COLO668 (cell line): ENCODE data around the gene PNPLA2.

ENCODE experiments used
- DNase-seq: peaks from one replicate; lab custom pipeline; 2025; ENCODE audit not compliant: unreplicated experiment; lab: John Stamatoyannopoulos, UW

PNPLA2 gene

DNA sequence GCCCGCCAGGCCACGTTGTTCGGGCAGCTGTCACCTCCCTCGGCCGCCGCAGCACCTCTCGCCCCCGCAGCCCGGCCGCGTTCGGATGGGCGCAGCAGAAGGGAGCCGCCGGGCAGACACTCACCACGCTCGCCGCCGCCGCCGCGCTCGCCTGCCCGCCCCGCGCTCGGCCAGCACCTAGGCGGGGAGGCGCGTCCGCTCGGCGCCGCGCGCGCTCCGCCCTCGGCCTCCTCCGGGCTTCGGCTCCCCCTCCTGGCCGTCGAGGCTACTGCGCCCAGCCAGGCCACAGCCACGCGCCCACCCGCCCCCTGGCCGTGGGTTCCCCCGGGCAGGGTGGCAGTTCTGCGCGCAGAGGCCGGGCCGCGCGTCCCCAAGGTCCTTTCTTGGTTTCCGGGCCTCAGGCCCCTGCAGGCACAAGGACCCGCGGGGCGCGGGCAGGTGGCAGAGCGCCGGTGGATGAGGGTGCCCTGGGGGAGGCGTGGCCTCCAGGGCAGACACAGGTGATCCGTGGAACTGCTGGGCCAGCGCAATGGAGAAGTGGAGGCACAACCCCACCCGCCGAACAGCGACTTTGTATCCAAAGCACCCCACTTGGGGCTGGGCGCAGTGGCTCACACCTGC, 20.5 kb upstream of the PNPLA2 start, which contains the start of gene SLC25A22:
Gene SLC25A22 (minus strand): TSS at position 189 of the 621 bp plus-strand sequence. CDS start 3,275 bp downstream, outside the sequence.
- DNase-seq: peak; percentile 72

DNA sequence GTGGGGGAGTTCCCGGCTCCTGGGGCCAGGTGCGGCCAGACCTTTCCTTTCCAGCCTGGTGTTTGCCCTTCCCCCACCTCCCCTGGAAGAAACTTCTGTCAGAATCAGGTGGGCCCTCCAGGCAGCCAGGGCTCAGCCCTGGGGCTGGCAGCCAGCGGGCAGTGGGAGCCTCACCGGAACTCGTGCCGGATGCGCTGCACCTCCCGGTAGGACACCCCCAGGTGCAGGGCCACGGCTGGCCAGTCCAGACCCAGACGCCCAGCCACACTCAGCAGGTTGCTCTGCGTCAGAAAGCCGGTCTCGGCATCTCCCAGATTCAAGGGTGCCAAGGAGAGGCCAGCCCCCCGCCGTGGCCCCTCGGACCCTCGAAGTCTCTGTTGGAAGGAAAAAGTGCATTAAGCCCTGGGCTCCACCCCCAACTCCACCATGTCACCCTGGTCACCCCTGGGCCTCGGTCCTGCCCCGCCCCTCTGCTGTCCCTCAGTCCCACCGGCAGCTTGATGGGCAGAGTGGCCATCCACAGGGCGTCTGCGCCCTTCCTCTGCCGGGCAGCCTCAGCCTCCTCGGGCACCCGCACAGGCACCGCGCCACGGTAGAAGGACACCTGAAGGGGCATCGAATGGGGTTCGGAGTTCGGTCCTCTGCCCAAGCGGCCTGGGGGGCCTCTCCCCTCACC, 18.9 kb upstream of the PNPLA2 start:
- no peak for DNase-seq

DNA sequence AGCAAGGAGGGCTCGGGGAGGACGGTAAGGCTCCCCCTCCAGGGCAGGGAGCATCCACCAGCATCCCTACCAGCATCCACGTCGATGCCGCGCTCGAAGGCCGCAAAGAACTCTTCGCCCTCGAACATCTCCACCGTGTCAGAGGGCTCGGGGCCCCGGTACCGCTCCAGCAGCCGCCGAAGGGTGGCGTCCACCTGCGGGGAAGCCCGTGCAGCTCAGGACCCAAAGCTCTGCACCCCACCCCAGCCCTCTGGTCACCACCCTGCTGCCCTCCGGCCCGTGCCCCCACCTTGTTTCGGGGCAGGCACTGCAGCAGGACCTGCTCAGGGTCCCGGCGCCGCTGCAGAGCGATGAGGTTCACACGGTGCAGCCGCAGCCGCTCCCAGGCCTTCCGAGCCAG, 18.2 kb upstream of the PNPLA2 start:
- no peak for DNase-seq

DNA sequence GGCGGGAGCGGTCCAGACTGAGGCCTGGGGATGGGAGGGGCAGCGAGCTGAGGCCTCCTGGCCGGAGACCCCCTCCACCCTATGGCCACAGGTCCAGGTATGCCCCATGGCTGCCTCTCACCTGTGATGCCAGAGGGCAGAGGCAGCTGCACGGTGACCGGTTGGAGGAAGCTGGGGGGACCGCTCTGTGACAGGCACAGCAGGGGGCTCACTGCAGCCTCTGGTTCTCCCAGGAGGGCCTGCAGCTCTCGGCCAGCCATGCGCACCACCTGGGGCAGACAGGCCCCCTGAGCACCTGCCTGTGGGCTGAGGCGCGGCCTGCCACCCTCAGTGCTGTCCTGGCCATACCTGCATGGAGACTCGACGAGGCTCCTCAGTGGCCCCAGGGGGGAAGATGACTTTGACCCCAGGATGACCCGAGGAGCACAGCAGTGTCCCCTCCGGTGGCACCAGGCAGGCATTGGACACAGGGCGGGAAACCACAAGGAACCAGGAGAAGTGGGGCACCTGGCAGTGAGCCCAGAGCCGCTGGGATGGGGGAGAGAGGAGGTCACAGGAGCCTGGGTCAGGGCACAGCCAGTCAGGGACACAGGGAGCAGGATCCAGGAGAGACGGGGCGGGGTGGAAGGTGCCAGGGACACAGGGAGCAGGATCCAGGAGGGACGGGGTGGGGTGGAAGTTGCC, 17.5 kb upstream of the PNPLA2 start:
- DNase-seq: no peak

DNA sequence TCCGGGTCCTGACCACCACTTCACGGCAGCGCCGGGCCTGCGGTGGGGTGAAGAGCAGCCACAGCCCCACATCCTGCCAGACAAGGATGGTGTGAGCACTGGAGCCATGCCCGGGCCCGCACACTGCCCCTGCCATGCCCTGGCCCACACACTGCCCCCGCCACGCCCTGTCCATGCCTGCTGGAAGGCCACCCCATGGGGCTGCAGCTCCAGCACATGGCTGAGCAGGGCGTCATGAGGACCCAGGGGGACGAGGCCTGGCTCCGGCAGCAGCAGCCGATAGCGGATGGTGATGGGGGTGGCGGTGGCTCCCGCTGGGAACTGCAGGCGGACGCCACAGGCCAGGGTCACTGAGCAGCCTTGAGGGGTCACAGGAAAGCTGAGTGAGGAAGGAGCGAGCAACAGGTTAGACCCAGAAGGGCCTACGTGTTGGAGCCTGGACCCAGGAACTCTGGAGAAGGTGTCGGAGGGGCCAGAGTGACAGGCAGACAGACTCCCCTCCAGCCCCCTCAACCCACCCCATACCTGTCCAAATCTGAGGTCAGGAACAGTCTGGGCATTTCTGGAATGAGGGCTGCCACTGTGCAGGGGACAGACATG, 16.6 kb upstream of the PNPLA2 start:
- no peak for DNase-seq

DNA sequence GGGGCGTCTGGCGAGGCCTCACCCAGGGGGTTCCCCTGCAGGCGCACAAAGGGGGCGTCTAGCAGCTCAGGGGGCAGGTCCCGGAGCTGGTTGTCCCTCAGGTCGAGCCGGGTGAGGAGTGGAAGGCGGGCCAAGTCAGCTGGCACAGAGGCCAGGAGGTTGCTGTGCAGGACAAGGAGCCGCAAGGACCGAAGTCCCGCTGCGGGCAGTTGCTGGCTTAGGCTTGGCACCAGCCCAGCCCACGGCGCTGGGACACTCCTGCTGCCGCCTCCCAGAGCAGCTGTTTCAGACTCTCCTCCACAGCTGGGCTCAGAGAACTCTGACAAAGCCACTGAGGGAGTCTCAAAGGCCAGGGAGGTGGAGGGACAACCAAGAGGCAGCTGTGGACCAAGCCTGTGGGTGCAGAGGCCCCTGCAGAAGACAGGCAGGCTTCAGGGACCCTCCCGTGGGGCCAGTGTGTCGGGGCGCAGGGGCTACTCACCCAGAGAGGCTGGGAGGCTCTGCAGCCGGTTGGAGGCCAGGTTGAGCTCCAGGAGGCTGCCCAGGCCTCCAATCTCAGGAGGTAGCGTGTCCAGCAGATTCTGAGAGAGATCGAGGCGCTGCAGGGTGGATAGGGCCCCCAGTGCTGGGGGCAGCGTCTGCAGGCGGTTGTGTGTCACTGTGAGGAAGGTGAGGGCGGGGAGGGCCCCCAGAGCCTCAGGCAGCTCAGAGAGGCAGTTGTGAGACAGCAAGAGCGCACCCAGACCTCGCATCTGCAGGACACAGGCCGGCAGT, 15.8 kb upstream of the PNPLA2 start:
- peak; percentile 11 for DNase-seq

DNA sequence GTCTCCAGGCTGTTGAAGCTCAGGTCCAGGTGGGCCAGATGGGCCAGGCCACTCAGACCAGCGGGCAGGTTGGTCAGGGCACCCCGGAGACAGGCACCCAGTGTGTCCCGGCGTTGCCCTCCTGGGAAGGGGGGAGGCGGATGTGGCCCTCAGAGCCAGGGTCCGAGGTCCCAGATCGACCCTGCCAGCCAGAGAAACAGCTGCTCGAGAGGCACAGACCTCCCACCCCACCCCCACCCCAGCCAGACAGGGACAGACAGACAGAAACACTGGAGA, 15.3 kb upstream of the PNPLA2 start:
- DNase-seq: no peak

DNA sequence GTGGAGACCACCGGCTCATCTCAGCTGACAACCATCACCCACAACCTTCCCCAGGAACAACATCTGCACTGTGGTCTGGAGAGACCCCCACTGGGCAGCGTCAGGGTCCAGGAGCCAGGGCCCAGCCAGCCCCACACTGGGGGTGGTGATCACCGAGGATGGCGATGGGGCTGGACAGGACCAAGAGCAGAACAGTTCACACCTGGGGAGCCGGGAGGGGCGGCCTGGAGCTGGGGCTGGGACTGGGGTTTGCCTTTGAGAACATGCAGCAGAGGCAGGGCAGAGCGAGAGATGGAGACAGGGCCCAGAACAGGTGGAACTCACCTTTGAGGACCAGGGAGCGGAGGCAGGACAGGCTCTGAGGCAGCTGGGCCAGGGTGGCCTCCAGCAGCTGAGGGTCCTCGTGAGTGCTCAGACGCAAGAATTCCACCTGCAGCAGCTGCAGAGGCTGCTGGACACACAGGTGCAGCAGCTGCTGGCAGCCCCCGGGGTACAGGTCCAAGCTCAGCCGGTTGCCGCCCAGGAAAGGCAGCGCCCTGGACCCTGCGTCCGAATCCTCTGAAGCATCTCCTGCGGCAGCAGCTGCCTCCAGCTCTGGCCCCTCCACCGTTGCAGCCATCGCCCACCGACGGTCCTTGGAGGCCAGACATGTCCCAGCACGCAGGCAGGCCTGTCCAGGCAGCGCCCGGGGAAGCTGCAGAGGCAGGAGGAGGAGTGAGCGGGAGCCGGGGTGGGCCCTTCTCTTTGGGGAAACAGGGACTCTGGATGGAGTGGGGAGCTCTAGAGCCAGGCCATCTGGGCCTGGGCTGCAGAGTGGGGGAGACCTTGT, 14.7 kb upstream of the PNPLA2 start:
- DNase-seq: peak; percentile 66

DNA sequence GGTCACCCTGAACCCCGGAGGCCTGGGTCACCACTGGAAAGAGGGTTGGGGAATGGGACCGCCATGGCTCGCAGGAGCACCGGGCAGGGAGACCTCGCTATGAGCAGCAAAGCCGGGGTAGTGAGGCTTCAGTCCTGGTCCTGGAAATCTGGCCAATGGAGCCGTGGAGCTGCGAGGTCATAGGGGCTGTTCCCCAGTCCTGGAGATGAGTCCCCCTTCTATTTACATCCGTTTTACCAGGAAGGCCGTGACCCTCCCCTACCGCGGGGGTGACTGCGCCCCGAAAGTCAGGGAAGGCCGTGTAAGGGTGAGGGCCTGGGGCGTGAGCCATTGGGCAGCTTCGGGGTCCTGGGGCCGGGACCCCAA, 14.1 kb upstream of the PNPLA2 start:
- DNase-seq: no peak

DNA sequence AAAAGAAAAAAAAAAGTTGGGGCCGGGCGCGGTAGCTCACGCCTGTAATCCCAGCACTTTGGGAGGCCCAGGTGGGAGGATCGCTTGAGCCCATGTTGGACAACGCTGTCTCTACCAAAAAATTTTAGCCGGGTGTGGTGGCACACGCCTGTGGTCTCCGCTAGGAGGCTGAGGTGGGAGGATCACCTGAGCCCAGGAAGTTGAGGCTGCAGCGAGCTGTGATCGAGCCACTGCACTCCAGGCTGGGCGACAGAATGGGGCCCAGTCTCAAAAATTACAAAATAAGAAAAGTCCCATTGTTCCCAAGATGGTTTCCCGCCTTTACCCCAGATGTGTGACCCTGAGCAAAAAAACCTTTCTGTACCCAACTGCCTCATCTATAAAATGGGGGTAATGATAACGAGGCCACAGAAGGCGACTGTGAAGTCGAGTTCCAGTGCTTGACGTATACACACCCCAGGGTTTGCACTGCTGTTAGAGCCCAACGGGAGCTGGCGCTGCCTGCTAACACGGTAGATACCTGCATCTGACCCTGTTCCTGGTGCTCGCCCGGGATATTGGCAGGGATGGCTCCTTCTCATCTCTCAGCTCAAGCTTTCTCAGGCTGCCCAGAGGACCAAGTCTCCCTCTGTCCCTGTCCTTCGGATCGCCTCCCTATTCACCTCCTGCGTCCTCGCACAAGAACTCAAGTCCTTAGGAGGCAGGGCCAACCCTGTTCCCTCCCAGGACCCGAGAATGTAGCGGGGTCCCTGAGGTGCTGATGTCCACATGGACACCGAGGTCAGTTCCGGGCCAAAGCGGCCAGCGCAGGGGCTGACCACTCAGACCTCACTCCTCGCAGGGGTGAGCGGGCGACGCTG, 10.1 kb upstream of the PNPLA2 start:
- DNase-seq: peak; percentile 6

DNA sequence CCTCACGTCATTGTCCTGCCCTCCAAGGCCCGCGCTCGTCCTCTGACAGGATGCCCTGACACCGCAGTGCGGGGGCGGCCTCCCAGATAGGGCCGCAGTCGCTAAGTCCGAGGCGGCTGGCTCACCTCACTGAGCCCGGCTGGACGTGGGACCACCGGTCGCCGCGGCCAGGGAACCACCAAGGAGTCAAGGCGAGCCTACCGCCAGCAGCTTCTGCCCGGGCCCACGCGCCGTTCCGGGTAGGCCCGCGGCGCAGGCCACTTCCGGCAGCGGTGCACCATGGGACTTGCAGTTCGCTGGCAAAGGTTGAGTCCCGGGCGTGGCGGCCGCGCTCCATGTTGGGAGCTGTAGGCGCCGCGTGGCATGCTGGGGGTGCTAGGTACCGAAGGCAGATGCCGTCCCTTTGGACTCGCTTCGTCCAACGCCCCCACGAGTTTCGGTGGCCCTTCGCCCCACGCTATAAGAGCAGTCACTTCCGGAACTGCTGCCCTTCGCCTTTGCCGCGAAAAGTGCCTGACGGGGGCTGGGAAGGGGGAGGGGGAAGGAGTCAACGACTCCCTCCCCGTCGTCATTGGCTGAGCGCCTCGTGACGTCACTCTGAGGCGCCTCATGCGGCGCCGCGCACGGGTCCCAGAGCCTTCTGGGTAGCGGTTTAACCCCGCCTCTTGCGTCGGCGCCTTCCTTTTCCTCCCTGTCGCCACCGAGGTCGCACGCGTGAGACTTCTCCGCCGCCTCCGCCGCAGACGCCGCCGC, 9.3 kb upstream of the PNPLA2 start, which contains the start of gene RPLP2:
Gene RPLP2 (plus strand): TSS at position 681 of the 753 bp plus-strand sequence. CDS start 268 bp downstream, outside the sequence.
- peak; percentile 87 for DNase-seq

DNA sequence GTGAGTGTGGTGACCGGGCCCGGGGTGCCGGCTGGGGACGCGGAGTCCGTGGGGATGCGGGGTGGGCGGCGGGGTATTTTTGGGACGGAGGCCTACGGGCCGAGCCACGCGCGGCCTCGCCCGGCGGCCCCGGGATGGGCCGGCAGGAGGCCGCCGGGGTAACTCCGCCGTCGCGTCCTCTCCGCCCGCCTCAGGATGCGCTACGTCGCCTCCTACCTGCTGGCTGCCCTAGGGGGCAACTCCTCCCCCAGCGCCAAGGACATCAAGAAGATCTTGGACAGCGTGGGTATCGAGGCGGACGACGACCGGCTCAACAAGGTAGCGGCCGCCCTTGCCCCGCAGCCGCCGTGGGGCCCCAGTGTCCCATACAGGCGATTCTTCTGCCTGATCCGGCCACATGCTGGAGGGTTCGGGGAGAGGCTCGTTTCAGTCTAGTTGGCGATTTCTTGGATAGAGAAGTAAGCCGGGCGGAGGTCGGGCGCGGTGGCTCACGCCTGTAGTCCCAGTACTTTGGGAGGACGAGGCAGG, 8.6 kb upstream of the PNPLA2 start:
- no peak for DNase-seq

DNA sequence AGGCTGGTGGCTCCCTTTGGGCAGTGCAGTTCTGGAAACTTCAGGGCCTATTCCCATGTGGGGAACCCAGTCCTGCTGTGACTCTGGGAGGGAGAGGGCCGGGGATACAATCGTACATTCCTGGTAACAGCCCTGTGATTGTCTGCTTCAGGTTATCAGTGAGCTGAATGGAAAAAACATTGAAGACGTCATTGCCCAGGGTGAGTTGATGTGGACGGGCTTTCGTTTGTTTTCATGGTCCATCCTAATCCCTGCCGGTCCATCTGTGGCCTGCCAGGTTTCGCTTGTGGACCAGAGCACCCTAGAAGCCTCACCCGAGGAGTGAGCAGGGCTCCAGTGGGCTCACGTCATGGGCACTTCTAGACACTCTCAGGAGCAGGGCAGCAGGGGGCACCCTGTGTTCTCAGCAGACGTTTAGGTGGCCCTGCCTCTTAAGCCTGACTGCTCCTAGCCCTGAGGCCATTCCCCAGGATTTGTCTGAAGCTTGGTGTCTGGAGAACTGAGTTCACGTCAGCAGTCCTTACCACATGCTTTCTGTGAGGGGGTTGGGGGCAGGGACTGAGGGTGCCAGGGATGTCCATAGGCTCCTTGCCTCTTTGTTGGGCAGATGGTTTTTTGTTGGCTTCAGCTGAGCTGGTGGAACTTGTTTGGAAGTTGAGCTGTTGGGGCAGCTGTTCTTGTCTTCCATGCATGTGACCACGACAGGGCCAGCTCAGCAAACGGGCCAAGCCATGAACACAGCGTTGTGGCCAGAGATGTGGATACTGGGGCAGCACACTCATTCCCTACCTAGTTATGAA, 7.1 kb upstream of the PNPLA2 start:
- no peak for DNase-seq

DNA sequence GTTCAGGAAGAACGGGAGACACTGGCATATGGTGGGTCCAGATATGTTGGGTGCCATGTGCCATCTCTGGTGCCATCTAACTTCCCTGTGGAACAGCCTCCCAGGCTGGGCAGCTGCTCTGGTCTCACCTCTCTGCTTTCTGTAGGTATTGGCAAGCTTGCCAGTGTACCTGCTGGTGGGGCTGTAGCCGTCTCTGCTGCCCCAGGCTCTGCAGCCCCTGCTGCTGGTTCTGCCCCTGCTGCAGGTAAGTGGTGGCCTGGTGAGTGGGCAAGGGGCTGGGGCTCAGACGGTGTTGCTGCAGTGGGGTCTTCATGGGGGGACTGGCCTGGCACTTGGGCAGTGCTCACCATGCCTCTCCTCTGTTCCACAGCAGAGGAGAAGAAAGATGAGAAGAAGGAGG, 6.3 kb upstream of the PNPLA2 start:
- DNase-seq: no peak

DNA sequence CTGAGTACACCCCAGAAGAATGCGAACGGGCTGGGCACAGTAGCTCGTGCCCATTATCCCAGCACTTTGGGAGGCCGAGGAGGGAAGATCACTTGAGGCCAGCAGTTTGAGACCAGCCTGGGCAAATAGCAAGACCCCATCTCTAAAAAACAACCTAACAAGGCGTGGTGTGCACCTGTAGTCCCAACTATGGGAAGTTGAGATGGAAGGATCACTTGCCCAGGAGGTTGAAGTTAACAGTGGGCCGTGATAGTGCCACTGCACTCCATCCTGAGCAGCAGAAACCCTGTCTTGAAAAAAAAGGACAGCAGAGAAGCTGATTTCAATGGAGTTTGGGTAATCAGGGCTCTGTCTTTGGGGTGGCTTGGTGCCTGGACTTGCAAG, 5.7 kb upstream of the PNPLA2 start:
- DNase-seq: no peak

DNA sequence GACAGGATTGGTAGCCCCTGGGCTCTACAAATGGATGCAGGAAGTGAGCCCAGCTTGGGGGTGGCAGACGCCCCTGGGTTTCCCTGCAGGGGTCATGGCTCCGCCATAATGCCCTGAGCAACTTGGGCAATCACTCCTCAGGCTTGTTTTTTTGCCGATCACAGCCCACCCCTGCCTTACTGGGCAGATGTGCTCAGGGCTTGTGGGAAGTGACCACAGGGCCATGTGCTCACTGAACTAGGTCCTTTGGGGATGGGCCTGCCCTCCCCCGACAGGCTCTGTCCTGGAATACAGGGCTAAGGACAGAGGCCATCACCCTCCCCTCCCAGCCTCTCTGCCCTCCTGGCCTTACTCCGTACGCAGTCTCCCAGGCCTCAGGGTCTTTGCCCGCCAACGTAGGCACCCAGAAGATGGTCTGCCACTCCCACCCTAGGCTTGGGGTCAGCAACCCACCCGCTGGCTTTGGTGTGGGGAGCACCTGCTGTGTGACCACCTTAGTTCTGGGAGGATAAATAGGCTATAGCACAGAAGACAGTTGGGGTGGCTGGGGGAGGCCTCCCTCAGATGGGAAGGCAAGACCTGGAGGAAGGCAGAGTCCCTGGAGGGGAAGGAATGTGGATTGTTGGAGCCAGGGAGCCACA, 5.1 kb upstream of the PNPLA2 start:
- DNase-seq: no peak
